ENCODE results near the gene MPDU1.
A peak's percentile ranks its signal among the peaks of the same experiment; 100 is the strongest.

MPDU1 gene

GRCh38 chr17:7560172-7561027, 23.3 kb upstream of the MPDU1 start:
- no peak for DNase-seq (ENCODE audit: low spot score)

GRCh38 chr17:7561028-7561575, 22.6 kb upstream of the MPDU1 start:
- peak; percentile 93 for DNase-seq (ENCODE audit: low spot score)

- peak; percentile 99 for DNase-seq (ENCODE audit: low spot score)
Measured at GRCh38 chr17:7561589-7562207, 22.0 kb upstream of the MPDU1 start, which contains the start of gene SENP3. Gene SENP3, plus strand, starts transcription at chr17:7561919. Its CDS starts 1,158 bp downstream, at chr17:7563077.

- DNase-seq (ENCODE audit: low spot score), result peak; percentile 39
Measured at GRCh38 chr17:7562208-7562605, 21.4 kb upstream of the MPDU1 start.

DNA sequence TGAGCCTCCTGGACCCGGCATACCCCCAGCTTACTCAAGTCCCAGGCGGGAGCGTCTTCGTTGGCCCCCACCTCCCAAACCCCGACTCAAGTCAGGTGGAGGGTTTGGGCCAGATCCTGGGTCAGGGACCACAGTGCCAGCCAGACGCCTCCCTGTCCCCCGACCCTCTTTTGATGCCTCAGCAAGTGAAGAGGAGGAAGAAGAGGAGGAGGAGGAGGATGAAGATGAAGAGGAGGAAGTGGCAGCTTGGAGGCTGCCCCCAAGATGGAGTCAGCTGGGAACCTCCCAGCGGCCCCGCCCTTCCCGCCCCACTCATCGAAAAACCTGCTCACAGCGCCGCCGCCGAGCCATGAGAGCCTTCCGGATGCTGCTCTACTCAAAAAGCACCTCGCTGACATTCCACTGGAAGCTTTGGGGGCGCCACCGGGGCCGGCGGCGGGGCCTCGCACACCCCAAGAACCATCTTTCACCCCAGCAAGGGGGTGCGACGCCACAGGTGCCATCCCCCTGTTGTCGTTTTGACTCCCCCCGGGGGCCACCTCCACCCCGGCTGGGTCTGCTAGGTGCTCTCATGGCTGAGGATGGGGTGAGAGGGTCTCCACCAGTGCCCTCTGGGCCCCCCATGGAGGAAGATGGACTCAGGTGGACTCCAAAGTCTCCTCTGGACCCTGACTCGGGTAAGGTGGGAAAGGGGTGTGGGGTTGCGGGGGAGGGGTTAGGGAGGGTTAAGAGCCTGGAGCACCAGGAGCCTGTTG, 20.4 kb upstream of the MPDU1 start:
- no peak for DNase-seq (ENCODE audit: low spot score)

- no peak for DNase-seq (ENCODE audit: low spot score)
Measured at GRCh38 chr17:7569571-7569970, 14.1 kb upstream of the MPDU1 start.

GRCh38 chr17:7570351-7570750, 13.3 kb upstream of the MPDU1 start:
- DNase-seq (ENCODE audit: low spot score), result no peak

DNA sequence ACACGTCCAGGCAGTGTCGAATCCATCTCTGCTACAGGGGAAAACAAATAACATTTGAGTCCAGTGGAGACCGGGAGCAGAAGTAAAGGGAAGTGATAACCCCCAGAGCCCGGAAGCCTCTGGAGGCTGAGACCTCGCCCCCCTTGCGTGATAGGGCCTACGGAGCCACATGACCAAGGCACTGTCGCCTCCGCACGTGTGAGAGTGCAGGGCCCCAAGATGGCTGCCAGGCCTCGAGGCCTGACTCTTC, 11.4 kb upstream of the MPDU1 start:
- DNase-seq (ENCODE audit: low spot score), result no peak

DNA sequence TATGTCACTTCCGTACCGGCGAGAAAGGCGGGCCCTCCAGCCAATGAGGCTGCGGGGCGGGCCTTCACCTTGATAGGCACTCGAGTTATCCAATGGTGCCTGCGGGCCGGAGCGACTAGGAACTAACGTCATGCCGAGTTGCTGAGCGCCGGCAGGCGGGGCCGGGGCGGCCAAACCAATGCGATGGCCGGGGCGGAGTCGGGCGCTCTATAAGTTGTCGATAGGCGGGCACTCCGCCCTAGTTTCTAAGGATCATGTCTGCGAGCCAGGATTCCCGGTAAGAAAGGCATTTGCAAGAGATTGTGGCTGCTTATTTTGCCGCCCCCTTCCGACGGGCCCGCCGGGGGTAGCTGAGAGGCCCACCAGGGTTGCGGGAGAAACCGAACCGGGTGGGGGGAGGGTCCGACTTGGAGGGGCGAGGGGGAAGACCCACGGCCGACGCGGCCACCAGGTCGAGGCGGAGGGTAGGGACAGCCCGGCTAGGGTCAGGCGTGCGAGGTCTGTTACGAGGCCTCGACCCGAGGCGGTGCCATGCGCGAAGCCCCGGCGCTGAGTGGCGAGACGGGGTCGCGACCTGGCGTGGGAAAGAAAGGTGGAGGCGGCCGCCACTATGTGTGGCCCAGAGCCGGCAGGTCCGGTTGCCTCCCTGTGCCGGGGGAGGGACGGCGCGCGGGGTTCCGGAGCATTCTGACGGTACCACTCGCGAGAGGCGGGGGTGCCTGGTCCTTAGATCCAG, 10.9 kb upstream of the MPDU1 start:
- DNase-seq (ENCODE audit: low spot score), result peak; percentile 99

- DNase-seq (ENCODE audit: low spot score), result peak; percentile 96
Measured at GRCh38 chr17:7573324-7574080, 10.2 kb upstream of the MPDU1 start.

DNA sequence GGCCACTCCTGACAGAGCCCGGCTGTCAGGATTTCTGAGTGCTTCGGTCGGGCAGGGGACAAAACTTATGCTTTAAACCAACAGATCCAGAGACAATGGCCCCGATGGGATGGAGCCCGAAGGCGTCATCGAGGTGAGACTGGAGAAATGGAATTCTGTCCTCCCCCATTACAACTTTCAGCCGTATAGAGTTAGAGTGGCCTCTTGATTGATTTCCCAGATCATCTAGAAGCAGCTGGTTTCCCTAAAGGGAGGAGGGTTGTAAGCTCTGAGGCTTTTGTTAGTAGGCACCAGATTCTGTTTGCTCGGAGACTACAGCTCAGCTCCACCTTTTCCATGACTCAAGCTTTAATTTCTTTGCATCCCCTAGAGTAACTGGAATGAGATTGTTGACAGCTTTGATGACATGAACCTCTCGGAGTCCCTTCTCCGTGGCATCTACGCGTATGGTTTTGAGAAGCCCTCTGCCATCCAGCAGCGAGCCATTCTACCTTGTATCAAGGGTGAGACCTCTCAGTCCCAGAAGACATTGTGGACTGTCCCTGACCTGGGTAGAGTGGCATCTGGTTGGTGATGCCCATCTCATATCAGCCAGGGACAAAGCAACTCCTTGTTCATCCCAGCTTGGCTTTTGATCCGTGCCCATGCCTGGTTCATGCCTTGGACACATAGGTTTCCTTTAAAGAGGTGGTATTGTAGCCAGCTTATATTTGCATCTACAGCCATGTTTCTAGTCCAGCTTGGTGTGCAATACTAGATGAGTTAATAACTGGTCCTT, 9.3 kb upstream of the MPDU1 start:
- no peak for DNase-seq (ENCODE audit: low spot score)

- DNase-seq (ENCODE audit: low spot score), result no peak
Measured at GRCh38 chr17:7575481-7575883, 8.2 kb upstream of the MPDU1 start.

DNA sequence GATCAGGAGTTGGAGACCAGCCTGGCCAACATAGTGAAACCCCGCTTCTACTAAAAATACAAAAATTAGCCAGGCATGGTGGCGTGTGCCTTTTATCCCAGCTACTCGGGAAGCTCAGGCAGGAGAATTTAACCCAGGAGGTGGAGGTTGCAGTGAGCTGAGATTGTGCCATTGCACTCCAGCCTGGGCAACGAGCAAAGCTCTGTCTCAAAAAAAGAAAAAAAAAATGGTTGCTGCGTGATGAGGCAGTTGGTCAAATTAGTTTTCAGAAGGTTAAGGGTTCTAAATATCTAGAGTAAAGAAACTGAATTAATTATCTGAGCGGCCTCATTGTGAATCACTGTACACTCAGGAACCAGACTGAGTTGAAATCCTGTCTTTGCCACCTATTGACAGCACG, 7.7 kb upstream of the MPDU1 start:
- DNase-seq (ENCODE audit: low spot score), result no peak

GRCh38 chr17:7576432-7576937, 7.2 kb upstream of the MPDU1 start:
- DNase-seq (ENCODE audit: low spot score), result no peak

DNA sequence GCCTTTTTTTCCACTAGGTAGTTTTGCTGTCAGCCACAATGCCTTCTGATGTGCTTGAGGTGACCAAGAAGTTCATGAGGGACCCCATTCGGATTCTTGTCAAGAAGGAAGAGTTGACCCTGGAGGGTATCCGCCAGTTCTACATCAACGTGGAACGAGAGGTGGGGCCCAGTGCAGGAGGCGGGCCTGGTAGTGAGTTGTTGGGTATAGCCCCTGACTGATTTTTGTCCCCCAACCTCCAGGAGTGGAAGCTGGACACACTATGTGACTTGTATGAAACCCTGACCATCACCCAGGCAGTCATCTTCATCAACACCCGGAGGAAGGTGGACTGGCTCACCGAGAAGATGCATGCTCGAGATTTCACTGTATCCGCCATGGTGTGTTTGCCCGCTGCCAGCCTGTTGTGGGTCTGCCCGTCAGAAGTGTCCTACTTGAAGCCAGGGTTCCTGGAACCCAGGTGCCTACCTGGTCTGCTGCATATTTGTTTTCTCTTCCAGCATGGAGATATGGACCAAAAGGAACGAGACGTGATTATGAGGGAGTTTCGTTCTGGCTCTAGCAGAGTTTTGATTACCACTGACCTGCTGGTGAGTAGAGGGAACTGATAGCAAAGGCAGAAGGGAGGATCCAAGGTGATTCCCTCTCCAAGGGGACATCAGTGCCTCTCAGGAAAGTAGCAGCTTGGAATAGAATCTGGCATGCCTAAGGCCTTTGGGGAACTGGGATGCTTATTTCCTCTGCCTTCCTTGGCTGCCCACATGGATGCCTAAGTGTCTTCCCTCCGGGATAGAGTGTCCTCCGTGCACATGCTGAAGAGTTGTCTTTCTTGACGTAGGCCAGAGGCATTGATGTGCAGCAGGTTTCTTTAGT, 6.1 kb upstream of the MPDU1 start:
- DNase-seq (ENCODE audit: low spot score), result no peak

DNA sequence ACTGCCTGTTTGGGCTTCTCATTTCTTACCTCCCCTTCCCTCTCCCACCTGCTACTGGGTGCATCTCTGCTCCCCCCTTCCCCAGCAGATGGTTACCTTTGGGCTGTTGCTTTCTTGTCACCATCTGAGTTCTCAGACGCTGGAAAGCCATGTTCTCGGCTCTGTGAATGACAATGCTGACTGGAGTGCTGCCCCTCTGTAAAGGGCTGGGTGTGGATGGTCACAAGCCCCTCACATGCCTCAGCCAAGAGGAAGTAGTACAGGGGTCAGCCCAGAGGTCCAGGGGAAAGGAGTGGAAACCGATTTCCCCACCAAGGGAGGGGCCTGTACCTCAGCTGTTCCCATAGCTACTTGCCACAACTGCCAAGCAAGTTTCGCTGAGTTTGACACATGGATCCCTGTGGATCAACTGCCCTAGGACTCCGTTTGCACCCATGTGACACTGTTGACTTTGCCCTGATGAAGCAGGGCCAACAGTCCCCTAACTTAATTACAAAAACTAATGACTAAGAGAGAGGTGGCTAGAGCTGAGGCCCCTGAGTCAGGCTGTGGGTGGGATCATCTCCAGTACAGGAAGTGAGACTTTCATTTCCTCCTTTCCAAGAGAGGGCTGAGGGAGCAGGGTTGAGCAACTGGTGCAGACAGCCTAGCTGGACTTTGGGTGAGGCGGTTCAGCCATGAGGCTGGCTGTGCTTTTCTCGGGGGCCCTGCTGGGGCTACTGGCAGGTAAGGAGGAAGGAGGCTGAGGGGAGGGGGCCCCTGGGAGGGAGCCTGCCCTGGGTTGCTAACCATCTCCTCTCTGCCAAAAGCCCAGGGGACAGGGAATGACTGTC, 4.4 kb upstream of the MPDU1 start, which contains the start of gene CD68:
Gene CD68 (plus strand): TSS at position 638 of the 833 bp plus-strand sequence. CDS start 40 bp downstream, at position 678.
- peak; percentile 94 for DNase-seq (ENCODE audit: low spot score)

GRCh38 chr17:7579834-7580603, 3.6 kb upstream of the MPDU1 start:
- no peak for DNase-seq (ENCODE audit: low spot score)

Data from hepatic stellate cell (primary cell).